Right atrium auricular region (tissue), 2 donors: ENCODE data around the gene HECTD1. TPM values are rescaled to one million over a fixed set of nuclear protein-coding genes. Genes with fewer than 3 reads are reported as not detected.
"Not testable (repeated sequence)": the region's sequence is repeated elsewhere in the genome, so short reads cannot be mapped to it uniquely, and the experiment has no call there.

Experiments
- DNase-seq: peaks from one replicate; pipeline ENCODE4 v3.0.0-alpha.2; 2019; ENCODE audit warnings: low spot score
- H3K27ac ChIP-seq, 2 donors: fragments of 200-600 bp; sonication (generic); 1 replicate in 1 of 2; 2 replicates in 1 of 2; pipeline ENCODE4 v1.5.1; 2016 to 2019
- H3K27me3 ChIP-seq, 2 donors: fragments of 200-600 bp; sonication (generic); one replicate each; pipeline versions ENCODE4 v1.5.1 to v1.6.0; 2017 to 2019
- H3K36me3 ChIP-seq: fragments of 200-600 bp; sonication (generic); one replicate; pipeline ENCODE4 v1.5.1; 2016
- H3K4me1 ChIP-seq, 2 donors: fragments of 200-600 bp; sonication (generic); one replicate each; pipeline versions ENCODE4 v1.5.1 to v1.6.0; 2017 to 2019
- H3K4me3 ChIP-seq, 2 donors: fragments of 200-600 bp; sonication (generic); 1 replicate in 1 of 2; 2 replicates in 1 of 2; pipeline ENCODE4 v1.5.1; 2017 to 2019; ENCODE audit warnings: mild to moderate bottlenecking in 1 of 2, moderate library complexity in 1 of 2
- H3K9me3 ChIP-seq, 2 donors: fragments of 200-600 bp; sonication (generic); one replicate each; pipeline ENCODE4 v1.5.1; 2019
- CTCF ChIP-seq, 2 donors: fragments of 200-600 bp; sonication (generic); IDR thresholded peaks; one replicate each; pipeline ENCODE4 v1.5.1; 2019; ENCODE audit warnings: antibody characterized with exemption in 2 of 2
- total RNA-seq, 2 donors: library from RNA; depleted of rRNA; stranded (reverse); fragments of >200 nt; gene quantifications; one replicate each; pipeline ENCODE4 v1.1.0, GENCODE V29; 2016

HECTD1 gene
- total RNA-seq, 2 donors from 2014 or later: 130 to 145 TPM

- no peaks in the 10 kb centered on the region for H3K9me3 ChIP-seq
- peaks cover 7% of the 10 kb centered on the region for H3K36me3 ChIP-seq
- H3K27me3 ChIP-seq: no peaks in the 10 kb centered on the region
- H3K27ac ChIP-seq: no peak overlapping the region
- no peak for DNase-seq
- TF ChIP-seq CTCF (IDR thresholded peaks at IDR 0.05): no peak
- H3K4me1 ChIP-seq: peaks cover 0 to 8% of the 10 kb centered on the region in 2 donors
- H3K4me3 ChIP-seq: no peak overlapping the region
Measured at GRCh38 chr14:31190219-31190603, 17.4 kb downstream of the HECTD1 start.

GRCh38 chr14:31189346-31190218 is 18.0 kb downstream of the HECTD1 start:
- no peak overlapping the region for H3K4me3 ChIP-seq
- H3K4me1 ChIP-seq: peaks cover 0 to 2% of the 10 kb centered on the region in 2 donors
- TF ChIP-seq CTCF (IDR thresholded peaks at IDR 0.05): no peak
- peaks cover 9% of the 10 kb centered on the region for H3K36me3 ChIP-seq
- H3K9me3 ChIP-seq: no peaks in the 10 kb centered on the region
- H3K27ac ChIP-seq: no peak overlapping the region
- H3K27me3 ChIP-seq: no peaks in the 10 kb centered on the region
- no peak for DNase-seq

- H3K4me1 ChIP-seq: no peaks in the 10 kb centered on the region
- no peak for TF ChIP-seq CTCF (IDR thresholded peaks at IDR 0.05)
- H3K36me3 ChIP-seq: peaks cover 9% of the 10 kb centered on the region
- H3K9me3 ChIP-seq: no peaks in the 10 kb centered on the region
- DNase-seq: no peak
- no peak overlapping the region for H3K4me3 ChIP-seq
- no peak overlapping the region for H3K27ac ChIP-seq
- no peaks in the 10 kb centered on the region for H3K27me3 ChIP-seq
Measured at GRCh38 chr14:31188744-31189143, 18.8 kb downstream of the HECTD1 start.

GRCh38 chr14:31182016-31182415 is 25.6 kb downstream of the HECTD1 start:
- DNase-seq, H3K9me3 ChIP-seq, H3K4me3 ChIP-seq, H3K27ac ChIP-seq, H3K4me1 ChIP-seq, H3K27me3 ChIP-seq: not testable (repeated sequence)
- peaks cover 19% of the 10 kb centered on the region for H3K36me3 ChIP-seq

- TF ChIP-seq CTCF (IDR thresholded peaks at IDR 0.05): no peak
- H3K27ac ChIP-seq: no peak overlapping the region
- no peak for DNase-seq
- no peaks in the 10 kb centered on the region for H3K9me3 ChIP-seq
- peaks cover 23% of the 10 kb centered on the region for H3K36me3 ChIP-seq
- H3K4me3 ChIP-seq: no peak overlapping the region
- H3K4me1 ChIP-seq: no peaks in the 10 kb centered on the region
- no peaks in the 10 kb centered on the region for H3K27me3 ChIP-seq
Measured at GRCh38 chr14:31181271-31181670, 26.3 kb downstream of the HECTD1 start.

- Histone ChIP-seq H3K4me1 (no peaks in the 10 kb centered on the region), H3K27me3 (no peaks in the 10 kb centered on the region), H3K27ac (no peak overlapping the region), H3K36me3 (peaks cover 29% of the 10 kb centered on the region), H3K4me3 (no peak overlapping the region), H3K9me3 (no peaks in the 10 kb centered on the region)
- no peak for DNase-seq
- TF ChIP-seq CTCF (IDR thresholded peaks at IDR 0.05): no peak
Measured at GRCh38 chr14:31180299-31181051, 27.1 kb downstream of the HECTD1 start.
